Measurements from ENCODE around the gene RAB40AL.
A peak's percentile ranks its signal among the peaks of the same experiment; 100 is the strongest.
"Not testable (repeated sequence)": the region's sequence is repeated elsewhere in the genome, so short reads cannot be mapped to it uniquely, and the experiment has no call there.

The RAB40AL gene

GRCh38 chrX:102936972-102937371 lies at the start of gene RAB40AL:
TSS of gene RAB40AL (plus strand) at chrX:102937272. CDS start at chrX:102937319, 47 bp downstream.
- not testable (repeated sequence) for DNase-seq

GRCh38 chrX:102887687-102888086 lies 49.4 kb upstream of the RAB40AL start:
- DNase-seq: no peak

DNA sequence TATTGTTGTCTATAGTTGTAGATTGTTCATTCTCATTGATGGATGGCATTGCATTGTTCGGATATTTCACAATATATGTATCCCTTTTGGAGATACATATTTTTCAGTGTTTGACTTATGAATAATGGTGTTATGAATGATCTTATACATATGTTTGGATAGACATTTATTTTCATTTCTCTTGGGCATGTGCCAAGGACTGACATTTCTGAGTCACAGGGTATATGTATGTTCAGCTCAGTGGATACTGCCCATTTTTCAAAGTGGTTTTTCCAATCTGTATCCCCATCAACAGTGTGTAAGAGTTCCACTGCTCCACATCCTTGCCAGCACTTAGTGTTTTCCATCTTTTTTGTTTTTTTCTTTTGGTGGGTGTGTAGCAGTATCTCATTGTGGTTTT lies 45.0 kb upstream of the RAB40AL start:
- no peak for DNase-seq

DNA sequence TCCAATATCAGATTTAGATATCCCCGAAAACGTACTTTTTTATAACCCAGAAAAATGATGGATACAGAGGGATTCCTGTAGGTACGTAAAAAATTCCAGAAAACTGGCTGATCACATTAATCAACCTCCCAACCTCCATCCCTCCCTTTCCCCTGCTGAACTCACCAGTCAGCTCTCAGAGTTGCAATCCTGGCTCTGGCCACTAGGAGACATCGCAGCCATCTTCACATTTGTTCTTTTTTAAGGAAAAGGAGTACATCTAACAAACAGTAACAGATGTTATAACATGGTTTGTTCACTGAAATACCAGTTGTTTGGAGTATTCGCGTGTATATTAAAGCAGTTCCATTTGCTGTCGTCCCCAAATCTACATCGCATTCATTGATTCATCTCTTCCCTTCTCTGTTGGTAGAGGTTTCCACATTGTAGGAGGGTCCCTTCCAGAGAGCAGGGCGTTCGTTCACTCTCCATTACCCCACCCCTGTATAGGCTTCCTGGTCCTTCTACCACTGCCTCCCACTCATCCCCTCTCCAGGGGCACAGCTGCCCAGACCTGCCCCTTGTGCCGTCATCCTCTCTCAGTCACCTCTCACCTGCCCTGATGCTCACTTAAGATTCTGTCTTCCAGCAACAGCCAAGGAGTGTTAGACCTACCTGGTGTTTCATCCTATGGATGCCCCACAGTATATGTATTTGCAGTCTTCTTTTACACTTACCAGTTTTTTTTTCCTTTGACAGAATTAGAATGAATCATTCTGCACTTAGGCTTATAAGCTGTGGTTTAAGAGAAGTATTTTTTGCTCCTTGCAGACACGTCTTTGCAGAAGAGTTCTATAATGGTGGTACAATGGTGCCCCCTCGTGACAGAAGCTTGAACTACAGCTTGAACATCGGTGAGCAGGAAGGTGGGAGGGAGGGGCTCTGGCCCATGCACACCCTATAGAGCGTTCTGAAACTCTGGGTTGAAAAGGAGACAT lies 36.8 kb upstream of the RAB40AL start:
- peak in 1 of 2 donors; percentile 70 for DNase-seq

- no peak for DNase-seq
These were observed 34.7 kb upstream of the RAB40AL start for GRCh38 chrX:102902355-102902754.

GRCh38 chrX:102930990-102931756 lies 5.9 kb upstream of the RAB40AL start:
- DNase-seq: no peak

DNA sequence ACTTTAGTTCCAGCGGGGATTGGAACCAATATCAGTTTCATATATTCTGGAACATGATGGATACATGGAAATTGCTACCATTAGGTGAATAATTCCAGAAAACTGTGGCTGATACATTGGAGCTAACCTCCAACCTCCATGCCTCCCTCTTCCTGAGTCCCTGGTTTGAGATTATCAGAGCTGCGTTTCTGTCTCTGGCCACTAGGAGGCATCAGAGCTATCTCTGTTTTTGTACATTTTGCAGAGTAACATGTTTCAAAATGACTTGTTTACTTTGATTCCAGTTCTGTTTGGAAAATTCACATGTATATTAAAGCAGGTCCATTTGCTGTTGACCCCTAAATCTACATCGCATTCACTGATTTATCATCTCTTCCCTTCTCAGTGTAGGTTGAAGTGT lies 2.4 kb upstream of the RAB40AL start:
- DNase-seq: no peak

DNA sequence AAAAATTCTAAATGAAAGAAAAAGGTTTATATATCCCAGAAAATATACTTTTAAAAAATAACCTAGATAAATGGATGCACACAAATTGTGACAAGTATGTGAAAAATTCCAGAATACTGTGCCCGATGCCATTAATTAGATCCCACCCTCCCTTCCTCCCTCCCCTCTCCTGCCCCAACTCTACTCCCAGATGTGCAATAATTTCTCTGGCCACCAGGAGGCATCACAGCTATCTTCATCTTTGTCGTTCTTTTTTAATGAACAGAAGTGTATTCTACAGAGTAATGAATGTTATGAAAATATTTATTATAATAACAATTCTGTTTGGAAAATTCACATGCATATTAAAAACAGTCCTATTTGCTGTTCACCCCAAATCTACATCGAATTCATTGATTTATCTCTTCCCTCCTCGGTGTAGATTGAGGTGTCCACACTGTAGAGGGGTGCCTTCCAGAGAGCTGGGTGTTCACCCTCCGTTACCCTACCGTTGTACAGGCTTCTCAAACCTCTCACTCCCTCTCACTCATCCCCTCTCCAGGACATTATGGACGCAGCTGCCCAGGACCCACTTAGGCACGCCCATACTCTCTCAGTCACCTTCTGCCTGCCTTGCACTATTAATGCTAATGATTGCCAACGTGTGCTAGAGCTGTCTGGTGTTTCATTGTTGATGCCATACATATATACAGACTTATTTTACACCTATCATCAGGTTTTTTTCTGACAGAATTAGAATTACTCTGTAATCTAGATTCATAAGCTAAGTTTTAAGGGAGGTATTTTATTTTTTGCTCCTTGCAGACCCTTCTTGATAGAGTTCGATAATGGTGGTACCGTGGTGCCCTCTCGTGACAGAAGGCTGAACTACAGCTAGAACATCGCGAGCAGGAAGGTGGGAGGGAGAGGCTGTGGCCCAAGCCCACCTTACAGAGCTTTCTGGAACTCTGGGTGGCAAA lies 14.1 kb downstream of the RAB40AL start:
- peak; percentile 0 to 26 for DNase-seq

DNA sequence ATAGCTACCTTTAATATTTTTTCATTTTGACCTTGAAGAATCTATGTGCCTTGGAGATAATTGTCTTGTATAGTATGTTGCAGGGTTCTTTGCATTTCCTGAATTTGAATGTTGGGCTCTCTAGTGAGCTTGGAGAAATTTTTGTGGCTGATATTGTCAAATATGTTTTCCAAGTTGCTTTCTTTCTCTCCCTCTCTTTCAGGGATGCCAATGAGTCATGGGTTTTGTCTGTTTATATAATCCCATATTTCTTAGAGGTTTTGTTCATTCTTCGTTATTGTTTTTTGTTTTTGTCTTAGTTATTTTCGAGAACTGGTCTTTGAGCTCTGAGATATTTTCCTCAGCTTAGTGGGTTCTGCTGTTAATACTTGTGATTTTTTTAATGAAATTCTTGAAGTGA lies 20.7 kb downstream of the RAB40AL start:
- DNase-seq: no peak

DNA sequence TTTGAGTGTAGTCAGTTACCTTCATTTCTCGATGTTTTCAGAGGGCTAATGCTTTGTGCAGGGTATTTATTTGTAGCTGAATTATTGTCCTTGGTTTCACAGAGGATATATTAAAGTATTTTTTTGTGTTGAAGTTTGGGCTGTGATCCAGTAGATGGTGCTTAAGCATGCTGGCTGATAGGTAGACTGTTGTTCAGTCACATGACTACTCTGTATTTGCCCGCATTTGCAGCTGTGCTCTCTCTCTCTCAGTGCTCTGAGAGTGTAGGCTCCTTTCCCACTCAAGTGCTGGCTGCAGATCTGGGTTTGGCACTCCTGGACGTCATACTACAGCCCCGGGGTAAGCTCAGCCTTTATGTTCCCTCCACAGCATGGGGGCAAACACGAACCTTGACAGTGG lies 21.7 kb downstream of the RAB40AL start:
- DNase-seq: no peak

DNA sequence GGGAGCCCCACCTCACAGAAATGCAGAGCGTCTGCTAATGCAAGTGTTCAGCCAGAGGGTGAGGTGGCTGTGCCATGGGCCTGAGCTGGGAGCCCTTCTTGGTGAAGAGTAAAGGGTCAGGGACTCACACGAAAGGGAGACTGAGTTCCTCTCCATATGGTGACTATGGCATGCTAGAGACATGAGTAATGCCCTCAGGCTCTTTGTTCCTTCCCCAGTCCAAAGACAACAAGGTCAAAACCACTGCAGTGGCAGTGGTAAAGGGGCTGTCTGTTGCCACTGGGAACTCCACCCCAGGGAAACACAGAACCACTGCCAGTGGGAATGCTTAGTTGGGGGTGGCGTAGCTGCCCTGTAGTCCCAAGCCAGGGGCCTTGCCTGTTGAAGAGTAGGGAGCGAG lies 22.4 kb downstream of the RAB40AL start:
- DNase-seq: no peak

DNA sequence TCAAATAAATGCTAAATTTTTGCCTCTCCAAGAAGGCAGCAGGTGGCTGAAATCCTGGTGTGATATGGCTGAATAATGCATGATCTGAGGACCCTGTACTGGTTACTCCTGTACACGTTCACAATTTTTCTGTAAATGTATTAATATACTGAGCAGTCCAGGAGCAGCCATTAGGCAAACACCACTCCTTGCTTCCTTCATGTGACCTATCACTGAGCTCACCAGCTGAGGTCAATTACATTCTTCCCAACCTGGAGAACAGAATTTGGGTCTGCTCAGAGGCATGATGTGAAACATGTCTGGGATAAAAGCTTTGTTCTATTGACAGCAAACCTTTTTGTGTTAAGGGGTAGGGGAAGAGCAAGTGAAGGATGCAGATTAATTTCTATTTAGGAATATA lies 26.9 kb downstream of the RAB40AL start:
- DNase-seq: no peak

GRCh38 chrX:102964940-102965339 lies 27.9 kb downstream of the RAB40AL start:
- DNase-seq: no peak

DNA sequence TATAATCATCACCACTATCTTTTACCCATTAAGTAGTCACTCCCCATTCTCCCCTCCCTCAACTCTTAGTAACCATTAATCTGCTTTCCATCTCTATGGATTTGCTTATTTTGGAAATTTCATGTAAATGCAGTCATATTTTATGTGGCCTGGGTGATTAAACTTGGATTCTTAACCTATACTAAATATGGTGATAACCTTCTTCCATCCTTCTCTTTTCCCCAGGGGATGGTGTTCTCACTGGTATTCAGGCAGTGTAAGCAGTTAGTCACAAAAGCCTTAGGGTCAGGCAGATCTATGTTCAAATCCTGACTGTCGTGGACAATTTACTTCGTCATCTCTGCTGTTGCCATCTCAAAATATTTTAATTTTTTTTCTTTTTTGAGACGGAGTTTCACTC lies 29.6 kb downstream of the RAB40AL start:
- DNase-seq: no peak

GRCh38 chrX:102968216-102968615 lies 31.1 kb downstream of the RAB40AL start:
- DNase-seq: no peak

DNA sequence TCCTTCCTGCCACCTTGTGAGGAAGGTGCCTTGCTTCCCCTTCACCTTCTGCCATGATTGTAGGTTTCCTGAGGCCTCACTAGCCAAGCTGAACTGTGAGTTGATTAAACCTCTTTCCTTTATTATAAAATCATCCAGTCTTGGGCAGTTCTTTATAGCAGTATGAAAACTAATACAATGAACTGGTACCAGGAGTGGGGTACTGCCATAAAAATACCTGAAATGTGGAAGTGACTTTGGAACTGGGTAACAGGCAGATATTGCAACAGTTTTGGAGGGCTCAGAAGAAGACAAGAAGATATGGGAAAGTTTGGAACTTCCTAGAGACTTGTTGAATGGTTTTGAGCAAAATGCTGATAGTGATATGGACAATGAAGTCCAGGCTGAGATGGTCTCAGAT lies 34.5 kb downstream of the RAB40AL start:
- DNase-seq: not testable (repeated sequence)

DNA sequence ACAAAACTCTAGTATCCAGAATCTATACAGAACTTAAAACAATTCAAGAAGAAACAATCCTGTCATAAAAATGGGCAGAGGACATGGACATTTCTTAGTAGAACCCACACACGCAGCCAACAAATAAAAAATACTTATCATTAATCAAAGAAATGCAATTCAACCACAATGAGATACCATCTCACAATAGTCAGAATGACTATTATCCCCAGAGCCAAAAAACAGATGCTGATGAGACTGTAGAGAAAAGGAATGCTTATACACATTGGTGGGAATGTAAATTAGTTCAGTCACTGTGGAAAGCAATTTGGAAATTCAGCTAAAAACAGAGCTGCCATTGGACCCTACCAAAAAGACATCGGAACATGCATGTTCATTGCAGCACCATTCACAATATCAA lies 37.9 kb downstream of the RAB40AL start:
- DNase-seq: no peak

- peak in 1 of 2 donors; percentile 9 for DNase-seq
These were observed 39.2 kb downstream of the RAB40AL start for GRCh38 chrX:102976286-102976685.

DNA sequence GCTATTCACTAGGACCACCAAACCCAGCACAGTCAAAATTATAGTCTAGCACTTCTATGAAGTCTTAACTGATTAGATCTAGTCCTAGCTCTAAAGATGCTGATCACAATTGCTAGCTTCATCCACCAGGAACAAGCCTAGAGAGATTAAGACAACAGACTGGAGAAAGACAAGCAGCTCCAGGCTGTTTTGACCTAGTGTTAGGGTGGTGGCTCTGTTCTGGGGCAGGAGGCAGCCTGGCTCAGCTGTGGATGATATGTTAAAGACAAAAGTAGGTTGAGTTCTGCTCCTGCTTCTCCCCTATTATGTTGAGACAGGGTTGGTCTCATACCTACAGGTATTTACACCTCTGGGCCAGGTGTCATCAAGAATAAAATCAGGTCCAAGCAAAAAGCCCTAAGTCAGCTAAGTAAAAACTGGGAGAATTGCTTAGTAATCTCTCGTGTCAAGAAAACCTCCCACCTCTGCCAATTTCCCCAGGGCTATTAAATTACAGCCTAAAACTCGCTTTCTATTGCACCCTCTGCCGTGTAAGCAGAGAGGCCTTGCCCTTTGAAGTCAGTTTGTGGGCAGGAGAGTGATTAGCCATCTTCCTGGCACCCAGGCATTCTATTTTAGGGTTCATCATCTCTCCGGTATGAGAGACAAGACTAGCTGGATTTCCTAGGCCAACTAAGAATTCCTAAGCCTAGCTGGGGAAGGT lies 39.9 kb downstream of the RAB40AL start:
- DNase-seq: no peak

GRCh38 chrX:102978594-102978993 lies 41.5 kb downstream of the RAB40AL start:
- no peak for DNase-seq

GRCh38 chrX:102979536-102979935 lies 42.5 kb downstream of the RAB40AL start:
- no peak for DNase-seq

- no peak for DNase-seq
These were observed 46.1 kb downstream of the RAB40AL start for GRCh38 chrX:102983205-102983604.

All from bone marrow (tissue), 2 donors.